Epithelial cell of proximal tubule (primary cell): Measurements from ENCODE around the gene SELENOP. TPM values are rescaled to one million over a fixed set of nuclear protein-coding genes. Genes with fewer than 3 reads are reported as not detected.

Experiments
- DNase-seq: peaks from one replicate; pipeline ENCODE4 v3.0.0-alpha.2; 2011; ENCODE audit warnings: low read depth
- H3K4me3 ChIP-seq: 2 replicates; pipeline ENCODE4 v1.5.1; 2011; ENCODE audit warnings: low read depth, mild to moderate bottlenecking, low read length
- total RNA-seq: library from RNA; depleted of rRNA; stranded (reverse); fragments of >200 nt; gene quantifications from 2 replicates; pipeline ENCODE4 v1.2.3, GENCODE V29; 2015
- TF ChIP-seq, protein P1 (sequence below): conservative IDR thresholded peaks from 2 replicates; pipeline ENCODE4 v1.5.1; 2012; ENCODE audit warnings: low read depth, mild to moderate bottlenecking, low read length

Gene SELENOP
- total RNA-seq, 1 donor from 2014 or later = 11.9 TPM

- TF ChIP-seq, protein P1, sequence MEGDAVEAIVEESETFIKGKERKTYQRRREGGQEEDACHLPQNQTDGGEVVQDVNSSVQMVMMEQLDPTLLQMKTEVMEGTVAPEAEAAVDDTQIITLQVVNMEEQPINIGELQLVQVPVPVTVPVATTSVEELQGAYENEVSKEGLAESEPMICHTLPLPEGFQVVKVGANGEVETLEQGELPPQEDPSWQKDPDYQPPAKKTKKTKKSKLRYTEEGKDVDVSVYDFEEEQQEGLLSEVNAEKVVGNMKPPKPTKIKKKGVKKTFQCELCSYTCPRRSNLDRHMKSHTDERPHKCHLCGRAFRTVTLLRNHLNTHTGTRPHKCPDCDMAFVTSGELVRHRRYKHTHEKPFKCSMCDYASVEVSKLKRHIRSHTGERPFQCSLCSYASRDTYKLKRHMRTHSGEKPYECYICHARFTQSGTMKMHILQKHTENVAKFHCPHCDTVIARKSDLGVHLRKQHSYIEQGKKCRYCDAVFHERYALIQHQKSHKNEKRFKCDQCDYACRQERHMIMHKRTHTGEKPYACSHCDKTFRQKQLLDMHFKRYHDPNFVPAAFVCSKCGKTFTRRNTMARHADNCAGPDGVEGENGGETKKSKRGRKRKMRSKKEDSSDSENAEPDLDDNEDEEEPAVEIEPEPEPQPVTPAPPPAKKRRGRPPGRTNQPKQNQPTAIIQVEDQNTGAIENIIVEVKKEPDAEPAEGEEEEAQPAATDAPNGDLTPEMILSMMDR = no peak
- DNase-seq = no peak
- no peak overlapping the region for H3K4me3 ChIP-seq
These were observed 20.5 kb downstream of the SELENOP start for GRCh38 chr5:42791151-42791550.

DNA sequence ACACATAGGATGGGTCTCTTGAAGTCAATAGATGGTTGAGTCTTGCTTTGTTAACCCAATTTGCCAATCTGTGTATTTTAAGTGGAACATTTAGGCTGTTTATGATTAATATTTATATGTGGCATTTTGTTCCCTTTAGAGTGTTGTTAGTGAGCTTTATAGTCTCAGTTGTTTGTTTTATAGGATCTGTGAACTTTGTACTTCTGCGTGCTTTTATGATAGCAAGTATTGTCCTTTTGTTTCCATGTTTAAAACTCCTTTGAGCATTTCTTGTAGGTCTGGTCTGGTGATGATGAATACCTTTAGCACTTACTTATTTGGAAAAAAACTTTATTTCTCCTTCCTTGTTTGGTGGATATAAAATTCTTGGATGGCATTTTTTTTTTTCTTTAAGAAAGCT lies 23.8 kb downstream of the SELENOP start:
- DNase-seq = no peak
- TF ChIP-seq, protein P1 = no peak

GRCh38 chr5:42787073-42787472 lies 24.6 kb downstream of the SELENOP start:
- TF ChIP-seq, protein P1 = no peak

More for the DNA sequence above, 23.8 kb downstream of the SELENOP start:
- no peak overlapping the region for H3K4me3 ChIP-seq

DNA sequence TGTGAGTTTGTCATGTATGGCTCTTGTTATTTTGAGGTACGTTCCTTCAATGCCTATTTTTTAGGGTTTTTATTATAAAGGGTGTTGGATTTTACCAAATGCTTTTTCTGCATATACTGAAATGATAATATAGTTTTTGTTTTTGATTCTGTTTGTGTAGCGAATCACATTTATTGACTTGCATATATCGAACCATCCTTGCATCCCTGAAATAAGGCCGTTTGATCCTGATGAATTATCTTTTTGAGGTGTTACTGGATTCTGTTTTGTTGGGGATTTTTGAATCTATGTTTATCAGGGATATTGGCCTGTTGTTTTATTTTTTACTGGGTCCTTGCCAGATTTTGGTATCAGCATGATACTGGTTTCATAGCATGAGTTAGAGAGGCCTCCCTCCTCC lies 25.9 kb downstream of the SELENOP start:
- TF ChIP-seq, protein P1 = no peak
- H3K4me3 ChIP-seq = no peak overlapping the region
- no peak for DNase-seq

More at GRCh38 chr5:42787073-42787472, 24.6 kb downstream of the SELENOP start:
- H3K4me3 ChIP-seq = no peak overlapping the region
- DNase-seq = no peak

DNA sequence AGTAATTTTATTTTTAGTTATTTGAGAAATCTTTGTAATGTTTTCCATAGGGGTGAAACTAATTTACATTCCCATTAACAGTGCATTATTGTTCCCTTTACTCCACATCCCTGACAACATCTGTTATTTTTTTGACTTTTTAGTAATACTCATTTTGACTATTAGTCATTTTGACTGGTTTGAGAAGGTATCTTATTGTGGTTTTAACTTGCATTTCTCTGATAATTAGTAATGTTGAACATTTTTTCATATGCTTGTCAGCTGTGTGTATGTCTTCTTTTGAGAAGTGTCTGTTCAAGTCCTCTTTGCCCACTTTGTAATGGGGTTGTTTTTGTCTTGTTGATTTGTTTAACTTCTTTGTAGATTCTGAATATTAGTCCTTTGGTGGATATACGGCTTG lies 27.6 kb downstream of the SELENOP start:
- no peak overlapping the region for H3K4me3 ChIP-seq
- no peak for DNase-seq
- TF ChIP-seq, protein P1 = no peak

DNA sequence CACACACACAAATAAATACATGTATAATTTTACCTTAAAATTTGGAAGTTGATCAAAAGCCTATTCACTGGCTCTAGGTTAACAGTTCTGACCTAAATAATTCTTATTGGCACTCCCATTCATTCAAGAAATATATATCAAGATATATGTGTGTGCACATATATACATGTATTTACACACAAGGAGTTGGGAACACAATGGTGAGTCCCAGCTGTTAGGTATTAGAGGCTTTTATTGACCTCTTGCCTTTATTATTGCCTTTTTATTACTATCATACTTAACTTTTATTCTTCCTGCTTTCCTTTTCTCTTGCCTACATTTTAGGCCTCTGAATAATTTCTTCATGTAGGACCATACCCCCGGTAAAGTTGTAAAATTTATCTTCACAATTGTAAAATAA lies 30.1 kb downstream of the SELENOP start:
- TF ChIP-seq, protein P1 = no peak
- no peak for DNase-seq
- H3K4me3 ChIP-seq = no peak overlapping the region

DNA sequence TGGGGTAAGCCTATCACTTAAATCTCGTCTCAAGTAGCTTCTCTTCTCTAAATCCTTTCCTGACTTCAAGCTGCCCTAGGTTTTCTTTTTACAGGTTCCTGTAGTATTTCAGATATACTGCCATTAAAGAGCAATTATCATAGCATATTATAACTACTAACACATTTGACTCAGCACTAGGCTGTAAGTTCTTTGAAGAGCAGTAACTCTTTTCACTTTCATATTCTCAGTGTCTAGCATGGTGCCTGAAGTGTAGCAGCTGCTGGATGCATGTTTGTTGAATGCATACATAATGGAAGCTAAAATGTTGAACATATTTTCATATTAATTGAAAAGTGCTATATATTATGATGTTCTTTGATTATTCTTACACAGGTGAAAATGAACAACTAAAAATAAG lies 32.6 kb downstream of the SELENOP start:
- TF ChIP-seq, protein P1 = no peak
- DNase-seq = no peak
- no peak overlapping the region for H3K4me3 ChIP-seq
